ENCODE measurements around the gene MTHFSD.
"Not testable (repeated sequence)": the region's sequence is repeated elsewhere in the genome, so short reads cannot be mapped to it uniquely, and the experiment has no call there.

The MTHFSD gene

DNA sequence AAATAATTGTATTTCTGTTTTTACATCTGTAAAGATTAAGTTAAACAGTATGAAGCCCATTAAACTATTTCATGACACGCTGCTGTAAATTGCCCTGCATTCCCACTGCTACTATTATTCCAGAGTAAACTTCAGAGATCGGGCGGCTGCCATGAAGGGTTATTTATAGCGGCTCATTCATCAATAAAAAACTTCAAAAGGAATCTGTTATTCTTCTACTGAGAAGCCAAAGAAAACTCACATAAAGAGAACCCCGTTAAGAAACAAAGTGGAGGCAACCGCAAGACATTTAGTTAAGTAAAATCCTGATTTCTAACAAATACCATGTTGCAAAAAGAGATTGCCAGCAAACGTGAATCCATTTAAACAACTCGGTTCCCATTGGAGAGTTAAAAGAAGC lies 39.7 kb upstream of the MTHFSD start:
- Histone ChIP-seq H3K9me3 (ENCODE audit: control insufficient read depth in 5 of 5, low read length in 5 of 5) (no peaks in the 10 kb centered on the region), H3K9ac (ENCODE audit: low read length in 5 of 5) (no peak overlapping the region), H3K4me3 (ENCODE audit: low read depth in 1 of 5, low read length in 5 of 5) (no peak overlapping the region), H3K4me1 (ENCODE audit: control insufficient read depth in 5 of 5, insufficient read depth in 5 of 5, low read length in 5 of 5) (no peaks in the 10 kb centered on the region), H3K27ac (ENCODE audit: low read depth, low read length) (no peak overlapping the region), H3K36me3 (ENCODE audit: control insufficient read depth in 5 of 5, insufficient read depth in 5 of 5, low read length in 5 of 5) (no peaks in the 10 kb centered on the region), H3K27me3 (ENCODE audit: control insufficient read depth in 5 of 5, insufficient read depth in 4 of 5, low read length in 5 of 5) (peaks cover 2 to 47% (median 33%) of the 10 kb centered on the region in 5 donors)

DNA sequence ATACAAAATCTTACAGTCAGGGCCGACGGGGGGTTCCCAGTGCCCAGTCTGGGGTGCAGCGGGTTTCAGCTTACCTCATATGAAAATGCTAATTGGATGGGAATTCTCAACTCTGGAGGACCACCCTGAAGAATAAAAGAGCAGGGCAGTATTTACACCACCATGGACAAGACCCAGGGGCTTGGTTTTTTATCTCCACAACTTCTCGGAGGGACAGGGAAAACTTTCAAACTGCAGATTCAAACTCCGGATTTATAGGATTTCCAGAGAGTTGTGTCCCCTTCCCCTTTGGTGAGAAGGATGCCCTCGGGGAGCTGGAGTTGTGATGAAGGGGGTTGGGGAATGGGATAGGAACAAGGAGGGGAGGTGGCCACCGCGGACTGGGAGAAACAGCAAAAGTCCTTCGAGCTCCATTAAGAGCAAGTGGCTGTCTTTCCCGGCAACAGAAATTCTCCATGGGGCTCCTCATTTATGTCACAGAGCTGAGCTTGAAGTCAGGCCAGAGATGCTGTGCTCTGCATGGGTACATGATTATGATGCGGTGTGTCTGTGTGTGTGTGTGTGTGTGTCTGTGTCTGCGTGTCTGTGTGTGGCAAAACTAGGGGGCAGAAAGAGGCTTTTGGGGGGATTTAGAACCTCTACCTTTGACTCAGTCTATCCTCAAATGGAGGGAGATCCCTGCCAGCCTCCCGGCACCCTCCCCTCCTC lies 39.0 kb upstream of the MTHFSD start:
- H3K27me3 ChIP-seq (ENCODE audit: control insufficient read depth in 5 of 5, insufficient read depth in 4 of 5, low read length in 5 of 5) = peaks cover 2 to 51% (median 33%) of the 10 kb centered on the region in 5 donors
- no peak overlapping the region for H3K9ac ChIP-seq (ENCODE audit: low read length in 5 of 5)
- no peaks in the 10 kb centered on the region for H3K4me1 ChIP-seq (ENCODE audit: control insufficient read depth in 5 of 5, insufficient read depth in 5 of 5, low read length in 5 of 5)
- H3K9me3 ChIP-seq (ENCODE audit: control insufficient read depth in 5 of 5, low read length in 5 of 5) = no peaks in the 10 kb centered on the region
- no peaks in the 10 kb centered on the region for H3K36me3 ChIP-seq (ENCODE audit: control insufficient read depth in 5 of 5, insufficient read depth in 5 of 5, low read length in 5 of 5)
- no peak overlapping the region for H3K4me3 ChIP-seq (ENCODE audit: low read depth in 1 of 5, low read length in 5 of 5)
- H3K27ac ChIP-seq (ENCODE audit: low read depth, low read length) = no peak overlapping the region

DNA sequence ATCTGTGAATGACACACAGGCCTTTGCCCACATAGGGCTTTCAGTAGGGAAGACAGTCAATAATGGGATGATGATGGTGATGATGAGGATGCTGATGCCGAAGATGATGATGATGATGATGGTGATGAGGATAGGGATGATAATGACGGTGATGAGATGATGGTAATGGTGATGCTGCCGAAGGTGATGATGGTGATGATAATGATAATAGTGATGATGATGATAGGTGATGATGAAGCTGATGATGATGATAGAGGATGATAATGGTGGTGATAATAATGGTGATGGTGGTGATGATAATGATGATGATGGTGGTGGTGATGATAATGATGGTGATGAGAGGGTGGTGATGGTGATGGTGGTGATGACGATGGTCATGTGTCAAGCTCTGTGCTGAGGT lies 36.2 kb upstream of the MTHFSD start:
- Histone ChIP-seq H3K4me1 (ENCODE audit: control insufficient read depth in 5 of 5, insufficient read depth in 5 of 5, low read length in 5 of 5) (no peaks in the 10 kb centered on the region), H3K27me3 (ENCODE audit: control insufficient read depth in 5 of 5, insufficient read depth in 4 of 5, low read length in 5 of 5) (peaks cover 2 to 38% (median 30%) of the 10 kb centered on the region in 5 donors), H3K27ac (ENCODE audit: low read depth, low read length) (no peak overlapping the region), H3K4me3 (ENCODE audit: low read depth in 1 of 5, low read length in 5 of 5) (no peak overlapping the region), H3K36me3 (ENCODE audit: control insufficient read depth in 5 of 5, insufficient read depth in 5 of 5, low read length in 5 of 5) (no peaks in the 10 kb centered on the region), H3K9me3 (ENCODE audit: control insufficient read depth in 5 of 5, low read length in 5 of 5) (peaks cover 0 to 3% (median 0%) of the 10 kb centered on the region in 5 donors), H3K9ac (ENCODE audit: low read length in 5 of 5) (no peak overlapping the region)

DNA sequence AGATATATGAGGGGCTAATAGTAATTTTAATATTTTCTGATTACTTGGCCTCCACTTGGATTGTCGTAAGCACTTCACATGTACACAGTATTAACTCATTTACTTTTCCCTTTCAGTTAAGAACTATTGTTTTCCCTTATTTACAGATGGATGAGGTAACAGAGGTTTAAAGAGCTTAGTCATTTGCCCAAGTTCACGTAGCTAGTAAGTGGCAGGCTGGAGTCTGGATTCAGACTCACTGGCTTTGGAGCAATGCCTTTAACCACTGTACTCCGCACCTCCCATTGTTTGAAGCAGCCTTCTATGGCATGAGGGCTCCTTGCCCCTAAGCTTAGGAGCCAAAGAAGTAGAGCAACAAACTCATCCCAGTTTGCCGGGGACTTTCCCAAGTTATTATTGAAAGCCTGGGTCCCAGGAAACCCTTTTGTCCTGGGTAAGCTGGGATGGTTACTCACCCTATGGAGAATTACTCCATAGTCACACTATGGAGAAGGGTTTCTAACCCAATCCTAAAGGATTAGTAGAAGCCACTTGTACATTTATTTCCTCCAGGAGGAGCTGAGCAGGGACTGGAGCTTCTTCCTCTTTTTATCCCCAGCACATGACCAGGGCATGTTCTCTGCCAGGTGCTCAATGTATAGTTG lies 35.6 kb upstream of the MTHFSD start:
- Histone ChIP-seq H3K9ac (ENCODE audit: low read length in 5 of 5) (no peak overlapping the region), H3K4me1 (ENCODE audit: control insufficient read depth in 5 of 5, insufficient read depth in 5 of 5, low read length in 5 of 5) (no peaks in the 10 kb centered on the region), H3K27me3 (ENCODE audit: control insufficient read depth in 5 of 5, insufficient read depth in 4 of 5, low read length in 5 of 5) (peaks cover 0 to 33% (median 24%) of the 10 kb centered on the region in 5 donors), H3K36me3 (ENCODE audit: control insufficient read depth in 5 of 5, insufficient read depth in 5 of 5, low read length in 5 of 5) (no peaks in the 10 kb centered on the region), H3K9me3 (ENCODE audit: control insufficient read depth in 5 of 5, low read length in 5 of 5) (peaks cover 0 to 3% (median 0%) of the 10 kb centered on the region in 5 donors), H3K4me3 (ENCODE audit: low read depth in 1 of 5, low read length in 5 of 5) (no peak overlapping the region), H3K27ac (ENCODE audit: low read depth, low read length) (no peak overlapping the region)

DNA sequence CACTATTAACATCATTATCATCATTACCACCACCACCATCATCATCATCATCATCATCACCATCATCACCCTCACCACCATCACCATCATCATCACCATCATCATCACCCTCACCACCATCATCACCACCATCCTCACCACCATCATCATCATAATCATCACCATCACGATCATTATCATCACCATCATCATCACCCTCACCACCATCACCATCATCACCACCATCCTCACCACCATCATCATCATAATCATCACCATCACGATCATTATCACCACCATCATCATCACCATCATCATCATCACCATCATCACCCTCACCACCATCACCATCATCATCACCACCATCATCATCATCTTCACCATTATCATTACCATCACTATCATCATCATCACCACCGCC lies 32.9 kb upstream of the MTHFSD start:
- not testable (repeated sequence) for H3K9ac ChIP-seq (ENCODE audit: low read length in 5 of 5); H3K4me3 ChIP-seq (ENCODE audit: low read depth in 1 of 5, low read length in 5 of 5); H3K4me1 ChIP-seq (ENCODE audit: control insufficient read depth in 5 of 5, insufficient read depth in 5 of 5, low read length in 5 of 5); H3K36me3 ChIP-seq (ENCODE audit: control insufficient read depth in 5 of 5, insufficient read depth in 5 of 5, low read length in 5 of 5); H3K9me3 ChIP-seq (ENCODE audit: control insufficient read depth in 5 of 5, low read length in 5 of 5); H3K27ac ChIP-seq (ENCODE audit: low read depth, low read length)
- H3K27me3 ChIP-seq (ENCODE audit: control insufficient read depth in 5 of 5, insufficient read depth in 4 of 5, low read length in 5 of 5) = peaks cover 0 to 33% (median 14%) of the 10 kb centered on the region in 5 donors

DNA sequence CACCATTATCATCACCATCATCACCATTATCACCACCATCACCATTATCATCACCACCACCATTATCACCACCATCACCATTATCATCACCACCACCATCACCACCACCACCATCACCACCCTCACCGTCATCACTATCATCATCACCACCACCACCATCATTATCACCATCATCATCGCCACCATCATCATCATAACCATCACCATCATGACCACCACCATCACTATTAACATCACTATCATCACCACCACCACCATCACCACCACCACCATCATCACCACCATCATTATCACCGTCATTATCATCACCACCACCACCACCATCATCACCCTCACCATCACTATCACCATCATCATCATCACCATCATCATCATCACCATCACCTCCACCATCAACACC lies 32.5 kb upstream of the MTHFSD start:
- no peaks in the 10 kb centered on the region for H3K36me3 ChIP-seq (ENCODE audit: control insufficient read depth in 5 of 5, insufficient read depth in 5 of 5, low read length in 5 of 5)
- H3K4me3 ChIP-seq (ENCODE audit: low read depth in 1 of 5, low read length in 5 of 5) = no peak overlapping the region
- H3K9me3 ChIP-seq (ENCODE audit: control insufficient read depth in 5 of 5, low read length in 5 of 5) = peaks cover 0 to 3% (median 0%) of the 10 kb centered on the region in 5 donors
- no peak overlapping the region for H3K27ac ChIP-seq (ENCODE audit: low read depth, low read length)
- no peaks in the 10 kb centered on the region for H3K4me1 ChIP-seq (ENCODE audit: control insufficient read depth in 5 of 5, insufficient read depth in 5 of 5, low read length in 5 of 5)
- peaks cover 0 to 30% (median 14%) of the 10 kb centered on the region in 5 donors for H3K27me3 ChIP-seq (ENCODE audit: control insufficient read depth in 5 of 5, insufficient read depth in 4 of 5, low read length in 5 of 5)
- no peak overlapping the region for H3K9ac ChIP-seq (ENCODE audit: low read length in 5 of 5)

DNA sequence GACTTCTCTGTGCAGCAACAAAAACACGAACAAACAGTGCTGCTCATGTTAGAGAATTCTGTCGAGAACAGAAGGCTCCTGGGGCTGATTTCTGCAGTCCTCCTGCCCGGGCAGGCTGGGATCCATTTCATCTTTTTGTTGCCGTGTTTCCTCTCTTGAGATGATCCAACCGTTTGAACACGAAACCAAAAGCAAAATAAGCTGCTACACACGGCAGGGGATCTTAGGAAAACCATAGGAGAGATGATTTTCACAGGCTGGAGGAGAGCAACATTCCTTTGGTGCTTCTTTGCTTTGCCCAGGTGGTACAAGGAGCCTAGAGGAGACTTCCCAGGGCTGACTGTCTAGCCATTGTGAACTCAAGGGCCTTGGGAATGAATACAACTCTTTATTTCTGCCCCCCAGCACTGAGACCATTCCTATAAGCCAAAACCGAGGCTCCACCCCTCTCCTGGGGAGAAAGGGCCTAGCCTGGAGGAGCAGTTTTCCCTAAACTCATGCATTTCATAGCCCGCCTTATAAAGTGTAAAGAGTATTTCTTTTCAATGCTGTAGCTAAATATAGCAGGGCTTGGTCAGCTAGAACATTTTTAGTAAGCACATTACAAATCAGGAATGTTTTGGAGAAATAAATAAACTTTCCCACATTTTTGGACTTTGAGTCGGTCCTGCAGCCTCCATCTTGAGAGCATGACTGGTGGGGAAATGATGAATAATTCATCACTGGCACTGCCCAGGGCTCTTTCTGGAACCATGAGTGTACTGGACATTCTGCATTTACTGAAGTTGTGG lies 31.0 kb upstream of the MTHFSD start:
- Histone ChIP-seq H3K27ac (ENCODE audit: low read depth, low read length) (no peak overlapping the region), H3K9me3 (ENCODE audit: control insufficient read depth in 5 of 5, low read length in 5 of 5) (peaks cover 0 to 3% (median 0%) of the 10 kb centered on the region in 5 donors), H3K27me3 (ENCODE audit: control insufficient read depth in 5 of 5, insufficient read depth in 4 of 5, low read length in 5 of 5) (peaks cover 0 to 31% (median 14%) of the 10 kb centered on the region in 5 donors), H3K4me1 (ENCODE audit: control insufficient read depth in 5 of 5, insufficient read depth in 5 of 5, low read length in 5 of 5) (no peaks in the 10 kb centered on the region), H3K9ac (ENCODE audit: low read length in 5 of 5) (no peak overlapping the region), H3K36me3 (ENCODE audit: control insufficient read depth in 5 of 5, insufficient read depth in 5 of 5, low read length in 5 of 5) (no peaks in the 10 kb centered on the region), H3K4me3 (ENCODE audit: low read depth in 1 of 5, low read length in 5 of 5) (no peak overlapping the region)

DNA sequence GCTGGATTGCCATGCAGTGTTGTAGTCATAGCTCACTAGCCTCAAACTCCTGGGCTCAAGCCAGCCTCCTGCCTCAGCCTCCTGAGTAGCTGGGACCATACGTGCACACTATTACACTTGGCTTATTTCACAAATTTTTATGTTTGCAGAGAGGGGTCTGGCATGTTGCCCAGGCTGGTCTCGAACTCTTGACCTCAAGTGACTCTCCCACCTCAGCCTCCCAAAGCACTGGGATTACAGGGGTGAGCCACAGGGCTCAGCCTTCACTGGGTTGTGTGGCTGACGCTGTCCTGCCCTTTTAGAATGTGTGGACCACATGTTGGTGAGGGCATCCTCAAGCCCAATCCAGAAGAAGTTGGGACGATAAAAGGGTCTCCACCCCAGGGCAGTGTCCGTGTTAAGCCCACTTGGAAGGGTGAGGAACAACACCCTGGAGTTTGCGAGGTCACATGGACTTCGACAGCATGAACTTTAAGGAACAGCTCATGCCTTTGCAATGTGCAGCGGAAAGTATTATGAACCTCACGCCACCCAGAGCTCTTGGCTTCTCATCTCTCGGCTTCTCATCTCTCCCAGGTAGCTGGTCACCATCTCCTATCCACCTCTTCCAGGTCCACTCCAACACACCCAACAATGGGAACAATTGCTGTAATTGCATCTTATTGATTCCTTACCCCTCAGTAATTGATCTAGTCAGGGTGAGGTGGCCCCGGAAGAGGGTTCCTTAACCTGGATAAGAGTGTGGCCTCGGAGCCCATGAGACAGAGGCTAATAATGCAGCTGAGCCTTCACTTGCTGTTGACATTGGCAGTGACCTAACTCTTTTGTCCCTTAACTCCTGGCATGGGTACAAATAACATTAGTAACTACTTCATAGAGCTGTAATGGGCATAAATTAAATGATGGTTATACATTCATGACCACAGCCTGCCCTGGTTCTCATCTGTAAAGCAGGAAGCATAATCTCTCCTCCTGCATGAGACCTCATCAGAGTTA lies 30.0 kb upstream of the MTHFSD start:
- Histone ChIP-seq H3K36me3 (ENCODE audit: control insufficient read depth in 5 of 5, insufficient read depth in 5 of 5, low read length in 5 of 5) (no peaks in the 10 kb centered on the region), H3K4me1 (ENCODE audit: control insufficient read depth in 5 of 5, insufficient read depth in 5 of 5, low read length in 5 of 5) (no peaks in the 10 kb centered on the region), H3K9me3 (ENCODE audit: control insufficient read depth in 5 of 5, low read length in 5 of 5) (peaks cover 0 to 3% (median 0%) of the 10 kb centered on the region in 5 donors), H3K4me3 (ENCODE audit: low read depth in 1 of 5, low read length in 5 of 5) (no peak overlapping the region), H3K27ac (ENCODE audit: low read depth, low read length) (no peak overlapping the region), H3K27me3 (ENCODE audit: control insufficient read depth in 5 of 5, insufficient read depth in 4 of 5, low read length in 5 of 5) (peaks cover 1 to 34% (median 14%) of the 10 kb centered on the region in 5 donors), H3K9ac (ENCODE audit: low read length in 5 of 5) (no peak overlapping the region)

DNA sequence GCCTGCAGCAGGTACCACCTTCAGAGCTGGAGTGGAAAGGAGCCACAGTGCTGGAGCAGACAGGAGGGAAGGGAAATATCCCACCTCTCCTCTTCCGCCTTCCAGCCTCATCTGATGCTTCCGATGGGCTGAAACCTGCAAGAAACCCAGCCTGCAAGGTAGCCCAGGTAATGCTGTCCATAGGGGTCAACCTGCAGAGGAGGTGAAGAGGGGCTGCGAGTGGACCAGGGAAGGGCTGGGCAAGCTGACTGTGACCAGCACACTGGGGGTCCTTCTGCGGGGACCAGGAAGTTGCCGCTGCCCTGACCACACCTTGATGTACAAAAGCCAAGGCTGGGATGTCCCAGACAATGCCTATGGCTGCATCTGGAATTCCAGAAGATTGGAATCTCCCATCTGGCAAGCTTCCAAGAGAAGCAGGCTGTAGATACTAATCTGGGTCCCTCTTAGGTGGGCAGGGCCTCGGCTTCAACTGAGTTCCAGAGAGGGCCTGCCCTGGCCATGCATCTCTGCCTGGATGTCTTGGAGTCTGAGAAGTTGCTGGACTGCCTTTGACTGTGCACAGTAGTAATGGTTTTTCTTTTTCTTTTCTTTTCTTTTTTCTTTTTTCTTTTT lies 29.1 kb upstream of the MTHFSD start:
- no peak overlapping the region for H3K4me3 ChIP-seq (ENCODE audit: low read depth in 1 of 5, low read length in 5 of 5)
- no peak overlapping the region for H3K9ac ChIP-seq (ENCODE audit: low read length in 5 of 5)
- no peaks in the 10 kb centered on the region for H3K36me3 ChIP-seq (ENCODE audit: control insufficient read depth in 5 of 5, insufficient read depth in 5 of 5, low read length in 5 of 5)
- peaks cover 9 to 33% (median 19%) of the 10 kb centered on the region in 5 donors for H3K27me3 ChIP-seq (ENCODE audit: control insufficient read depth in 5 of 5, insufficient read depth in 4 of 5, low read length in 5 of 5)
- no peak overlapping the region for H3K27ac ChIP-seq (ENCODE audit: low read depth, low read length)
- peaks cover 0 to 3% (median 0%) of the 10 kb centered on the region in 5 donors for H3K9me3 ChIP-seq (ENCODE audit: control insufficient read depth in 5 of 5, low read length in 5 of 5)
- no peaks in the 10 kb centered on the region for H3K4me1 ChIP-seq (ENCODE audit: control insufficient read depth in 5 of 5, insufficient read depth in 5 of 5, low read length in 5 of 5)

Measured in subcutaneous abdominal adipose tissue (tissue), 5 donors.